GM21576 (cell line): ENCODE measurements around the gene SPRTN.

Experiments
- ATAC-seq: cut with Tn5 transposase; IDR thresholded peaks from one replicate; pipeline ENCODE4 v1.9.1; 2021; ENCODE audit warnings: mild to moderate bottlenecking, moderate library complexity; ENCODE audit not compliant: unreplicated experiment

The SPRTN gene

GRCh38 chr1:231338270-231339128, at the start of gene SPRTN:
TSS of gene SPRTN (plus strand) at chr1:231338293. CDS start at chr1:231338384, 91 bp downstream.
- ATAC-seq, result peak; percentile 4

DNA sequence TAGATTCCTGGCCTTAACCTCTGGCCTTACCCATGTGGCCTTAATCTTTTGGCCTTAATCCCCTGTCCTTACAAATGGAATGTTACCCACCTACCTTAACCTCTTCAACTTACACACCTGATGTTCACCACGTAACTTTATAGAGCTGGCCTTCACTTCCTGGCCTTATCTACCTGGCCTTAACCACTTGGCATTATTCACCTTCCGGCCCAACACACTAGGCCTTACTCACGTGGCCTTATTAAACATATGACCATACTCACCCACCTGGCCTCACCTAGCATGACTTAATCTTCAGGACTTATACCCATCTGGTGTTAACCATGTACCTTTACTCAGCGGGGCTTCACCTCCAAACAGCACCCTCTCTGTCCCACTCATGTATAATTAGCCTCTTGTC, 42.2 kb upstream of the SPRTN start:
- ATAC-seq, result no peak

DNA sequence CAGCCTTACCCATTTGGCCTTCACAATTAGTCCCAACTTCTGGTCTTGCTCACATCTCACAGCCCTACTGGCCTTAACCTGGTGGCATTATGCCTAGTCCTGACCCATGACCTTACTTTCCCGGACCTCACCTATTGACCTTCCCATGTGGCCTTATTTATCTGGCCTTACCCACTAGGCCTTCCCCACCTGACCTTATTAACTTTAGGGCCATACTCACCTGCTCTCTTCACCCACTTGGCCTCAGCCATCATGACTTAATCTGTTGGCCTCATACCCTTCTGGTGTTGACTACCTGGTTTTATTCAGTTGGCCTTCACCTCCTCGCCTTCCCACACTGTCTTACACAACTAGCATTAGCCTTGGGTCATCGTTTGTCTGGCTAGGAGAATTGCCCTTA, 36.1 kb upstream of the SPRTN start:
- no peak for ATAC-seq

DNA sequence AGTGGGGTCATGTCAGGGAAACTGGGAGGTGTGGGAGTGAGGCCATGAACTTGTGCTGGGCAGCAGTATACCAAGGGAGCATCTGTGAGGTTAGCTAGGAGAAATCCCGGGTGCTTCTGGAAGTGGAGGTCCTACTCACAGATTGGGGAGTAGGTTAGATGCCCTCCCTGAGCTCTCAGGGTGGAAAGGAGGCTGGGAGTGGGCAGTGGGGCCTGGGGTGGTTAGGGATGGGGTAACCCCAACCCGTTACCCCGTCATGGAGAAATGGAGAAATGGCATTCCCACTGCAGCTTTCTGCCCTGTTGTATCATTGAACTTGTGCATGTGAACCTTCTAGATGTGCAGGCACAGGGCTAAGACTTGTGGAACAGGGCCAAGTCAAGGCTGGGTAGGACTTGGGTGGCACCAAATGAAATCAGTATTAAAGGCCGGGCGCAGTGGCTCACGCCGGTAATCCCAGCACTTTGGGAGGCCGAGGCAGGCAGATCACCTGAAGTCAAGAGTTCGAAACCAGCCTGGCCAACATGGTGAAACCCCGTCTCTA, 27.6 kb upstream of the SPRTN start:
- no peak for ATAC-seq

- ATAC-seq, result no peak
Measured at GRCh38 chr1:231311720-231312431, 26.2 kb upstream of the SPRTN start.

DNA sequence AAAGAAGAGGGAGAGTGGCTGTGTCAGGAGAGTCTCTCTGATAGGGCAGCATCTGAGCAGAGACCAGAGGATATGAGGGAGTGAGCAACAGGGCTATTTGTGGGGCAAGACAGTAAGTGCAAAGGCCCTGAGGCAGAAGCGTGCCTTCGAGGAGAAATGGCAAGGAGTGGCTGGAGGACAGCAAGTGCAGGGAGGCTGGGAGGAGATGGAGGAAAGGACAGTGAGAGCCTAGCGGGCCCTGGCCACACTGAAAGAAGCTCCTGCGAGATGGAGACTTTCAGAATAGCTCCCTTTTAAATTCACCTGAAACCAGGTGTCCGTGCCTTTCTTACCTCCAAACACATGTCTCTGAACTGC, 25.7 kb upstream of the SPRTN start:
- ATAC-seq, result no peak

DNA sequence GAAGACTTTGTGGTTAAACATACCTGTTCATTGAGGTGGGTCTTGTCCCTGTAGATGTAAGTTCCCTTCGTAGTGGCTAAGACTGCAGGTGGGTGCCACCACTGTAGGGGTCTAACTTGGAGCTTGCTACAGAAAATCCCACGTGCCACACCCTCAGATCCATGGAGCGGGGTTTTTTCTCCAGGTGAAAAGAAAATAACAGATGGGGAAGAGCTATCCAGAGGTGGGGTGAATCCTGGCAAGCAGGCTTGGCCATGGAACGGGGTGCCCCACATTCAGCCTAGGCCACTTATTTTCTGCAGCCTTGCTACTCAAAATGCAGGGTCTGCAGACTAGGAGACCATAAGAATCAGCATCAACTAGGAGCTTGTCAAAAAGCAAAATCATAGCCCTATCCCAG, 24.4 kb upstream of the SPRTN start:
- no peak for ATAC-seq

DNA sequence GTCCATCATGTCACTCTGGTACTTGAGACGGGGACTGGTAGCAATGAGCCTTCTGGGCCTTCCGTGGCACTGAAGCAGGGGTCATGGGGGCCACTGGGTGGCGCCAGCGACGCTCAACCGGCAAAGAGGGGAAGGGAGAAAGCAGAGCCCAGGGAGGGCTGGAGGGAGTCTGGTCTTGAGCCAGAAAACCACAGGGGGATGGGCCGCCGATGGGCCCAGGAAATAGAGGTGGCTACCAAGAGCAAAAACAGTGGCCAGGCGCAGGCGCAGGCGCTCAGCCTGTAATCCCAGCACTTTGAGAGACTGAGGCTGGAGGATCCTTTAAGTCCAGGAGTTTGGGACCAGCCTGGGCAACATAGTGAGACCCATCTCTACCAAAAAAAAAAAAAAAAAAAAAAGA, 22.2 kb upstream of the SPRTN start:
- peak; percentile 85 for ATAC-seq

DNA sequence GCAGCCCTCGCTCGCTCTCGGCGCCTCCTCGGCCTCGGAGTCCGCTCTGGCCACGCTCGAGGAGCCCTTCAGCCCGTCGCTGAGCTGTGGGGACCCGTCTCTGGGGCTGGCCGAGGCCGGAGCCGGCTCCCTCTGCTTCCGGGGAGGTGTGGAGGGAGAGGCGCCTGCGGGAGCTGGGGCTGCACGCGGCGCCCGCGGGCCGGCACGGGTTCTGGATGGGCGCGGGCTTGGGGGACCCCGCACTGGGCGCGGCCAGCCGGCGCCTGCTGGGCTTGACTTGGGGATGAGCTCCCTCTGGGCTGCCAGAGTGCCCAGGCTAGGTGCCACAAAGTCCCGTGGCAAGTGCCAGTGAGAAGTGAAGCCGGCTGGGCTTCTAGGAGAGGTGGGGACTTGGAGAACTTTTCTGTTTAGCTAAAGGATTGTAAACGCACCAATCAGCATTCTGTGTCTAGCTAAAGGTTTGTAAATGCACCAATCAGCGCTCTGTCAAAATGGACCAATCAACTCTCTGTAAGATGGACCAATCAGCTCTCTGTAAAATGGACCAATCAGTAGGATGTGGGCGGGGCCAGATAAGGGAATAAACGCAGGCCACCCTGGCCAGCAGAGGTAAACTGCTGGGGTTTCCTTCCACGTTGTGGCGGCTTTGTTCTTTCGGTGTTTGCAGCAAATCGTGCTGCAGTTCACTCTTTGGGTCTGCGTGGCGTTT, 20.6 kb upstream of the SPRTN start:
- no peak for ATAC-seq

DNA sequence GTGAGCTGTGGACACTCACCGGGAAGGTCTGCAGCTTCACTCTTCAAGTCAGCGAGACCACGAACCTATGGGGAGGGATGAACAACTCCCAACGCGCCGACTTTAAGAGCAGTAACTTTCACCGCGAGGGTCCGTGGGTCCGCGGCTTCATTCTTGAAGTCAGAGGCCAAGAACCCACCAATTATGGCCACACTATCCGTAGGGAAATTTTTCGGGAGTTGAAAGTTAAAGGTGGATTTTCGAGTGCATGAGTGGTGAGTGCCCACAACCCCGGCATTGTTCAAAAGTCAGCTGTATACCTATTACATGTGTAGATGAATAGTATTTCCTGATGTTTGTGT, 20.1 kb upstream of the SPRTN start:
- no peak for ATAC-seq

DNA sequence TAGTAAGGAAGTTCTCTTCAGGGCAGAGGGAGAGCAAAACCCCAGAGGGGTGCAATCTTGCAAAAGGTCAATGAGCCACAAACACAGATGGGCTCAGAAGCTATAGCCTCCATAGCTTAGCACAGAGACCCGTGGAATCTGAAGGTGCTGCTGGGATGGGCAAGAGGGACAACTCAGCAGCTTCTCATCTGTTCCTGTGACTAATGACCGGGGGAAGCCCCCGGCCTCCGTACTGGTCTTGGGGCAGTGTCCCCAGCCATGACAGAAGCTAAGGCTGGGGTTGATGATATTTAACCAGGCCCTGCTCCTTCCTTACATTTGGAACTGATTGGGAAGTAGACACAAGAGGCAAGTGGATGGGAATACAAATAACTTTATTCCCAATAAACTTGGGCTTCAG, 19.5 kb upstream of the SPRTN start:
- no peak for ATAC-seq

- ATAC-seq, result no peak
Measured at GRCh38 chr1:231319080-231319479, 19.0 kb upstream of the SPRTN start.

DNA sequence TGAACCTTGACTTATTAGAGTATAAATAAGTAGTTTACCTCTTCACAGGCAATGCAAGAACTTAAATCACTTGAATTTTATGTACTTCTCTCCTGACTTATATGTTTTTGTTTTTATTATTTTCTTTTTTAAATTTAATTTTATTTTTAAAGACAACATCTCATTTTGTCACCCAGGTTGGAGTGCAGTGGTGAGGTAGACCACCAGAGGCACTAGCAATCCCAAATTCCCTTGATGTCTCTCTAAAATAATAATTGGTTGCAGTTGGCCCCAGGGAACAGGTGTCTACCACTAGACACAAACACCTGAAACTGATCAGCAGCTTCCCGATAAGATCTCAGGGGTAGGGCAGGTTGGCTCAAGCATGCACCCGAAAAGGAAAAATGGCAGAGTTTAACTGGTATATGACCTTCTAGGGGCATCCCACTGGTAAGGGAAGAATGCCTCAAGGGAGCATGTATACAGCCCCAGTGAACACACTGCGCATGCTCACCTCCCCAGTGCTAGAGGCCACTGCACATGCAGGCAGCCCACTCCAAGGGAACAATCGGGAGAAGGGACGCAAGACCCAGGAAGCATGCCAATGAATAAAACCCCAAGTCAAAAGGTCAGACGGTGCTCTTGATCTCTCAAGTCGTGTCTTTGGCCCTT, 15.1 kb upstream of the SPRTN start:
- ATAC-seq, result no peak

GRCh38 chr1:231324660-231325059, 13.4 kb upstream of the SPRTN start:
- ATAC-seq, result no peak

- no peak for ATAC-seq
Measured at GRCh38 chr1:231326248-231326647, 11.8 kb upstream of the SPRTN start.

- ATAC-seq, result no peak
Measured at GRCh38 chr1:231327617-231328016, 10.5 kb upstream of the SPRTN start.

DNA sequence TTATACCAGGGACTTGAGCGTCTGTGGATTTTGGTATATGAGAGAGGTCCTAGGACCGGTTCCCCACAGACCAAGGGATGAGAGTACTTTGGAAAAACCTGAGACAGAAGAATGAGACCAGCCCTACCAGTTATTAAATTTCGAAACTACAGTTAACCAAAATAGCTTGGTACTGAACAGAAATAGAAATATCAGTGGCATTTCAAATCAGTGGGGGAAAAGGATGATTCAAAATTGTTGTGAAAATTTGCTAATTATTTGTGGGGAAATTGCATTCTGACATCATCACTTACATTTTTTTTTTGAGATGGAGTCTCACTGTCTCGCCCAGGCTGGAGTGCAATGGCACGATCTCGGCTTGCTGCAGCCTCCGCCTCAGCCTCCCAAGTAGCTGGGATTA, 8.6 kb upstream of the SPRTN start:
- ATAC-seq, result no peak

DNA sequence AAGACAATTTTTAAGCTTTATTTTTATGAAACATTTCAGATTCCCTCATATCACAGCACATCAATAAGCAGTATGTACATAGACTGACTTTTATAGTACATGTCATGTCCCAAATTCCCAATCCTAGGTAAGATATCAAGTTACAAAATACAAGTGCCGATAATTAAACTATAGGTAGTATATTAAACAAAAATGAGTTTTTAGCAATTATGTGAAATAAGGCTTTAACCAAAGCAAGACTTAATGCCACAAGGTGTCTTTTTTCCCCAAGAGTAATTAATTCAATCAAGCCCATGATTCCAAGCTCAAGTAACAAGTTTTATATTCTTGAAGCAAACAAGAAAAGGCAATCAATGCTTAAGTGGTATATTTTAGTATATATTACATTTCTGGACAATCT, 5.3 kb upstream of the SPRTN start:
- no peak for ATAC-seq

GRCh38 chr1:231334079-231334666, 3.9 kb upstream of the SPRTN start:
- peak; percentile 26 for ATAC-seq

DNA sequence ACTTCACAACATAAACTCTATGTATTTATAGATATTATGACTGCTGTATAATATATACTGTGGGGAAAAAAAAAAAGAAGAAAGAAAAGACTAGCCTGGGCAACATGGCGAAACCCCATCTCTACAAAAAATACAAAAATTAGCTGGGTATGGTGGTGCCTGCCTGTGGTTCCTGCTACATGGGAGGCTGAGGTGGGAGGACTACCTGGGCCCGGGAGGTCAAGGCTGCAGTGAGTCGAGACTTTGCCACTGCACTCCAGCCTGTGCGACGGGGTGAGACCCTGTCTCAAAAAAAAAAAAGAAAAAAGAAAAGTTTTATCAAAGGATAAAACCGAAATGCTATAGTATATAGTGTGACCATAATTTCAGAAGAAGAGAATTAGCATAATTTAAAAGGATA, 3.1 kb upstream of the SPRTN start:
- no peak for ATAC-seq
